ENCODE results near the gene FKBP8.
"Not testable (repeated sequence)": the region's sequence is repeated elsewhere in the genome, so short reads cannot be mapped to it uniquely, and the experiment has no call there.

DNA sequence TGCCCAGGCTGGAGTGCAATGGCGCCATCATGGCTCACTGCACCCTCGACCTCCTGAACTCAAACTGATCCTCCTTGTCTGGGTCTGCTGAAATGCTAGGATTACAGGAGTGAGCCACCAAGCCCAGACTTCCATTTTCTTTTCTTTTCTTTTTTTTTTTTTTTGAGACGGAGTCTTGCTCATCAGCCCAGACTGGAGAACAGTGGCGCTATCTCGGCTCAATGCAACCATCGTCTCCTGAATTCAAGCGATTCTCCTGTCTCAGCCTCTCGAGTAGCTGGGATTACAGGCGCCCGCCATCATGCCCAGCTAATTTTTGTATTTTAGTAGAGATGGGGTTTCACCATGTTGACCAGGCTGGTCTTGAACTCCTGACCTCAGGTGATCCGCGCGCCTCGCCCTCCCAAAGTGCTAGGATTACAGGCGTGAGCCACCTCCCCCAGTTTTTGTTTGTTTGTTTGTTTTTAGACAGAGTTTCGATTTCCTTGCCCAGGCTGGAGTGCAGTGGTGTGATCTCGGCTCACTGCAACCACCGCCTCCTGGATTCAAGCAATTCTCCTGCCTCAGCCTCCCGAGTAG lies 20.4 kb downstream of the FKBP8 start:
- not testable (repeated sequence) for TF ChIP-seq POLR2AphosphoS5 (IDR thresholded peaks at IDR 0.05); CTCF (IDR thresholded peaks at IDR 0.05; ENCODE audit: poor library complexity, severe bottlenecking); EZH2 (IDR thresholded peaks at IDR 0.05; ENCODE audit: borderline replicate concordance, insufficient read depth, low read length, poor library complexity, severe bottlenecking); EP300 (conservative IDR thresholded peaks at IDR 0.05; ENCODE audit: poor library complexity, severe bottlenecking); TAF1 (IDR thresholded peaks at IDR 0.05; ENCODE audit: low read depth)

All from neural cell (in vitro differentiated cells).